ENCODE data around the gene FGL2. TPM values are rescaled to one million over a fixed set of nuclear protein-coding genes. Genes with fewer than 3 reads are reported as not detected.

Gene FGL2
- total and polyA plus RNA-seq, 10 donors: 13.2 to 204 (median 127) TPM

DNA sequence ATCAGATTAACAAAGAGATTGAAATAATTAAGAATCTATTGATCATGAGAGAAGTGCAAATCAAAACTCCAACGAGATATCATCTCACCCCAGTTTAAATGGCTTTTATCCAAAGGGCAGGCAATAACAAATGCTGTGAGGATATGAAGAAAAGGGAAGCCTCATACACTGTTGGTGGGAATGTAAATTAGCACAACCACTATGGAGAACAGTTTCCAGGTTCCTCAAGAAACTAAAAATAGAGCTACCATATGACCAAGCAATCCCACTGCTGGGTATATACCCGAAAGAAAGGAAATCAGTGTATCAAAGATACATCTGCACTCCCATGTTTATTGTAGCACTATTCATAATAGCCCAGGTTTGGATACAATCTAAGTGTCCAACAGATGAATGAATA, 13.8 kb downstream of the FGL2 start:
- Histone ChIP-seq H3K36me3 (no peaks in the 10 kb centered on the region), H3K27me3 (replicated peaks in 1 of 7) (no peaks in the 10 kb centered on the region), H3K27ac (no peak overlapping the region), H3K9me3 (no peaks in the 10 kb centered on the region), H3K4me3 (no peak overlapping the region), H3K4me1 (peaks cover 0 to 44% (median 12%) of the 10 kb centered on the region in 6 donors)
- TF ChIP-seq, protein P1, sequence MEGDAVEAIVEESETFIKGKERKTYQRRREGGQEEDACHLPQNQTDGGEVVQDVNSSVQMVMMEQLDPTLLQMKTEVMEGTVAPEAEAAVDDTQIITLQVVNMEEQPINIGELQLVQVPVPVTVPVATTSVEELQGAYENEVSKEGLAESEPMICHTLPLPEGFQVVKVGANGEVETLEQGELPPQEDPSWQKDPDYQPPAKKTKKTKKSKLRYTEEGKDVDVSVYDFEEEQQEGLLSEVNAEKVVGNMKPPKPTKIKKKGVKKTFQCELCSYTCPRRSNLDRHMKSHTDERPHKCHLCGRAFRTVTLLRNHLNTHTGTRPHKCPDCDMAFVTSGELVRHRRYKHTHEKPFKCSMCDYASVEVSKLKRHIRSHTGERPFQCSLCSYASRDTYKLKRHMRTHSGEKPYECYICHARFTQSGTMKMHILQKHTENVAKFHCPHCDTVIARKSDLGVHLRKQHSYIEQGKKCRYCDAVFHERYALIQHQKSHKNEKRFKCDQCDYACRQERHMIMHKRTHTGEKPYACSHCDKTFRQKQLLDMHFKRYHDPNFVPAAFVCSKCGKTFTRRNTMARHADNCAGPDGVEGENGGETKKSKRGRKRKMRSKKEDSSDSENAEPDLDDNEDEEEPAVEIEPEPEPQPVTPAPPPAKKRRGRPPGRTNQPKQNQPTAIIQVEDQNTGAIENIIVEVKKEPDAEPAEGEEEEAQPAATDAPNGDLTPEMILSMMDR (IDR thresholded peaks at IDR 0.05 in 8 of 11, conservative IDR thresholded peaks at IDR 0.05 in 3 of 11): no peak
- TF ChIP-seq POLR2AphosphoS5 (IDR thresholded peaks at IDR 0.05) (no peak), POLR2A (IDR thresholded peaks at IDR 0.05) (no peak)
- DNase-seq: no peak
- intact Hi-C loops (cut with DNase I; ENCODE audit: low total_unique reads): no loop called here
- WGBS, 5 donors: 65 to 89% (median 82%) methylated on average over 2 of the region's 2 CpGs

DNA sequence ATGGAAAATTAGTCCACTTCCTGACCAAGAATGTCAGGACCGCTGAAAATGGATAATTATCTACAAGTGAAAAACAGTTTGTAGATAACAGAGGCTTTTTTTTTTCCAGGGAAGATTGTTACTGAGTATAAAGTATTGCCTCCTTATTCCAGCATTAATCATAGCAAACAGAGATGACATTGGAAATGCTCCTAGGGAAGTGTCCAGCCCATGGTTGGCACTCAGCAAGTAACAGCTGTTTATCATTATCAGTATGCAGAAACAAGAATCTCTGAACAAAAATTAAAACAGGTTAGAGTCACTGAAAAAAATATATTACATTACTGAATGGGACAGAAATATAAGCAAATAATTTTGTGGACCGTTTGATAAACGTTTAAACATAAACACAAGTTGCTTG, 14.6 kb downstream of the FGL2 start:
- intact Hi-C loops (cut with DNase I; ENCODE audit: low total_unique reads): no loop called here
- Histone ChIP-seq H3K27ac (no peak overlapping the region), H3K27me3 (replicated peaks in 1 of 7) (no peaks in the 10 kb centered on the region), H3K4me3 (no peak overlapping the region), H3K36me3 (no peaks in the 10 kb centered on the region), H3K9me3 (no peaks in the 10 kb centered on the region), H3K4me1 (peaks cover 0 to 43% (median 12%) of the 10 kb centered on the region in 6 donors)
- WGBS, 5 donors: 73 to 82% (median 77%) methylated on average over 3 of the region's 3 CpGs
- DNase-seq: no peak
- TF ChIP-seq, protein P1 (IDR thresholded peaks at IDR 0.05 in 8 of 11, conservative IDR thresholded peaks at IDR 0.05 in 3 of 11): no peak
- TF ChIP-seq POLR2AphosphoS5 (IDR thresholded peaks at IDR 0.05) (no peak), POLR2A (IDR thresholded peaks at IDR 0.05) (no peak)

DNA sequence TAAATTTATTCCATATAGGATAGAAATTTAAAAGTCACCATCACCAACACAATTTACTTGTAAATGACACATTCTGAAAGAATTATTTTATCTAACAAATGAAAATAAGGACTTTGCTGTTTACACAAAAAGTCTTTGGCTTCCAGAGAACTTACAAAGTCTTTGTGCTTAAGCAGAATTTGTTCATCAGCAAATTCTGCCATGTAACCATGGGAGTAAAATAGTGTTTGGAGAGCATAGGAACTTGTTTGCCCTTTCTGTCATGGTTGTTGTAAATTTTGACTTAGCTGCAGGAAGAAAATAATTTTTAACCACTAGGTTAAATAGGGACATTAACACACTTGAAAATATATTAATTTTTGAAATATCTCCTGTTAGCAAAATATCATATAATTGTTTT, 15.2 kb downstream of the FGL2 start:
- H3K27me3 ChIP-seq (replicated peaks in 1 of 7): no peaks in the 10 kb centered on the region
- H3K4me3 ChIP-seq: no peak overlapping the region
- H3K4me1 ChIP-seq: peaks cover 0 to 38% (median 11%) of the 10 kb centered on the region in 6 donors
- TF ChIP-seq POLR2A (IDR thresholded peaks at IDR 0.05): no peak
- no peak for DNase-seq
- no peak overlapping the region for H3K27ac ChIP-seq
- intact Hi-C loops (cut with DNase I; ENCODE audit: low total_unique reads): no loop called here
- no peaks in the 10 kb centered on the region for H3K36me3 ChIP-seq
- H3K9me3 ChIP-seq: no peaks in the 10 kb centered on the region

DNA sequence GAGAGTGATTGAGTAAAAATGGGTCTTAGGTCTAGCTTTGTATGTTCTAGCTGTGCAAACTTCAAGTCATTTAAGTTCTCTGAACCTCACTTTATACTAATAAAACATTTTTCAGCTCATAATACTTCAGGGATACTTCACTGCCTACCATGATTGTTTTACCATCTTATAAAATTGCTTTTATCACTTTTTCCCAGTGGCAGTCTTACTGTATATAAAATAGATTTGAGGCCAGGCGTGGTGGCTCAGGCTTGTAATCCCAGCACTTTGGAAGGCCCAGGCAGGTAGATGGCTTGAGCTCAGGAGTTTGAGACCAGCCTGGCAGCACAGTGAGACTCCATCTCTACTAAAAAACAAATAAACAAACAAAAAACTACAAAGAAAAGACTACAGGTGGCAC, 17.4 kb downstream of the FGL2 start:
- intact Hi-C loops (cut with DNase I; ENCODE audit: low total_unique reads): no loop called here
- H3K4me1 ChIP-seq: peaks cover 0 to 25% (median 8%) of the 10 kb centered on the region in 6 donors
- H3K27me3 ChIP-seq (replicated peaks in 1 of 7): no peaks in the 10 kb centered on the region
- no peaks in the 10 kb centered on the region for H3K9me3 ChIP-seq
- H3K36me3 ChIP-seq: no peaks in the 10 kb centered on the region
- TF ChIP-seq POLR2AphosphoS5 (IDR thresholded peaks at IDR 0.05) (no peak), POLR2A (IDR thresholded peaks at IDR 0.05) (no peak)
- TF ChIP-seq, protein P1 (IDR thresholded peaks at IDR 0.05 in 8 of 11, conservative IDR thresholded peaks at IDR 0.05 in 3 of 11): no peak
- no peak overlapping the region for H3K27ac ChIP-seq
- no peak for DNase-seq
- WGBS, 5 donors: 95 to 100% (median 97%) methylated on average over 1 of the region's 1 CpG
- no peak overlapping the region for H3K4me3 ChIP-seq

DNA sequence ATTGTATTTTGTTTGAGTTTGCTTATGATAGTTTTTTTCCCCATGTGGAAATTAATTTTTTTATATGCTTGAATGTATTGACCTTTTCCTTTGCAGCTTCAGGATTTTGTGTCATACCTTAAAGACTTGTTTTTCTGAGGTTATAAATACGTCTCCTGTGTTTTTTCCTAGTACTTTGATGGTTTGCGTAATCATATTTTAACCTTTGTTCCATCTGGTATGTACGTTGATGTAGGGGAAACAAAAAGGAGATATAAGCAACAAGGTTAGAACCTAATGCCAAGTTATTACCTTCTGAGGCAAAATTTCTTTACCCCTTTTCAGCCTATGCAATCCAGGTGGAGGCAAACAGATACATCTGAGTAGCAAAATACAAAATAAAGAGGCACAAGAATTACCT, 17.9 kb downstream of the FGL2 start:
- TF ChIP-seq POLR2A (IDR thresholded peaks at IDR 0.05) (no peak), POLR2AphosphoS5 (IDR thresholded peaks at IDR 0.05) (no peak)
- TF ChIP-seq, protein P1 (IDR thresholded peaks at IDR 0.05 in 8 of 11, conservative IDR thresholded peaks at IDR 0.05 in 3 of 11): no peak
- no peaks in the 10 kb centered on the region for H3K9me3 ChIP-seq
- no peaks in the 10 kb centered on the region for H3K27me3 ChIP-seq (replicated peaks in 1 of 7)
- WGBS, 5 donors: 82 to 97% (median 90%) methylated on average over 3 of the region's 3 CpGs
- H3K4me1 ChIP-seq: peaks cover 0 to 20% (median 8%) of the 10 kb centered on the region in 6 donors
- no peaks in the 10 kb centered on the region for H3K36me3 ChIP-seq
- DNase-seq: no peak
- H3K4me3 ChIP-seq: no peak overlapping the region
- H3K27ac ChIP-seq: no peak overlapping the region
- intact Hi-C loops (cut with DNase I; ENCODE audit: low total_unique reads): no loop called here

All from spleen (tissue), 11 donors.